Fibroblast of lung (primary cell): ENCODE measurements around the gene TMUB1. TPM values are rescaled to one million over a fixed set of nuclear protein-coding genes. Genes with fewer than 3 reads are reported as not detected.
A peak's percentile ranks its signal among the peaks of the same experiment; 100 is the strongest.

Experiments used
- DNase-seq, 2 donors: peaks; one replicate each; pipeline versions ENCODE4 v3.0.0 to v3.0.0-alpha.2; 2010; ENCODE audit warnings: low read depth in 2 of 2
- H2AFZ ChIP-seq: 2 replicates; pipeline ENCODE4 v1.5.1; 2012; ENCODE audit warnings: low read length, control low read depth, inconsistent platforms
- H3K27ac ChIP-seq: 2 replicates; pipeline ENCODE4 v1.5.1; 2011; ENCODE audit warnings: low read length, control low read depth; ENCODE audit not compliant: insufficient read depth
- H3K27me3 ChIP-seq: 2 replicates; pipeline ENCODE4 v1.5.1; 2011; ENCODE audit warnings: mild to moderate bottlenecking, low read length; ENCODE audit not compliant: control insufficient read depth, insufficient read depth
- H3K36me3 ChIP-seq: 2 replicates; pipeline ENCODE4 v1.5.1; 2011; ENCODE audit warnings: low read length; ENCODE audit not compliant: control insufficient read depth, insufficient read depth
- H3K4me1 ChIP-seq: 2 replicates; pipeline ENCODE4 v1.5.1; 2011; ENCODE audit warnings: low read length; ENCODE audit not compliant: control insufficient read depth, insufficient read depth; ENCODE audit errors: extremely low read depth
- H3K4me2 ChIP-seq: 2 replicates; pipeline ENCODE4 v1.5.1; 2011; ENCODE audit warnings: low read length, control low read depth; ENCODE audit not compliant: insufficient read depth; ENCODE audit errors: extremely low read depth
- H3K4me3 ChIP-seq, 4 experiments: fragments of 200-600 bp in 1 of 4; sonication (generic) in 1 of 4; replicated peaks in 1 of 4; 2 replicates each; pipeline ENCODE4 v1.5.1; 2011 to 2016; ENCODE audit warnings: low read length in 4 of 4, low read depth in 3 of 4, mild to moderate bottlenecking in 3 of 4, control low read depth in 2 of 4, inconsistent platforms in 1 of 4, mixed read lengths in 1 of 4; ENCODE audit not compliant: insufficient read depth in 1 of 4; ENCODE audit errors: control extremely low read depth in 1 of 4
- H3K79me2 ChIP-seq: 2 replicates; pipeline ENCODE4 v1.5.1; 2012; ENCODE audit warnings: mild to moderate bottlenecking, low read length, inconsistent platforms; ENCODE audit not compliant: control insufficient read depth, insufficient read depth
- H3K9ac ChIP-seq: 2 replicates; pipeline ENCODE4 v1.5.1; 2011; ENCODE audit warnings: mild to moderate bottlenecking, low read length, control low read depth; ENCODE audit not compliant: insufficient read depth
- H3K9me3 ChIP-seq: 2 replicates; pipeline ENCODE4 v1.5.1; 2012; ENCODE audit warnings: low read depth, low read length; ENCODE audit not compliant: control insufficient read depth, insufficient read depth
- H4K20me1 ChIP-seq: 2 replicates; pipeline ENCODE4 v1.5.1; 2011; ENCODE audit warnings: low read length; ENCODE audit not compliant: control insufficient read depth, insufficient read depth; ENCODE audit errors: extremely low read depth
- EZH2 ChIP-seq: IDR thresholded peaks from 2 replicates; pipeline ENCODE4 v1.5.1; 2012; ENCODE audit warnings: low read length, control low read depth, mild to moderate bottlenecking; ENCODE audit errors: missing control alignments
- polyA plus RNA-seq, 2 donors: library from polyadenylated mRNA; depleted of rRNA in 1 of 2; stranded (reverse) in 1 of 2; unstranded in 1 of 2; fragments of >200 nt; gene quantifications; 2 replicates each; pipeline ENCODE4 v1.2.1, GENCODE V29; 2011 to 2012; ENCODE audit warnings: missing spikeins in 1 of 2
- total RNA-seq: library from RNA; depleted of rRNA; stranded (reverse); fragments of >200 nt; gene quantifications from 2 replicates; pipeline ENCODE4 v1.2.1, GENCODE V29; 2014
- TF ChIP-seq, protein P1 (sequence below), 2 donors: IDR thresholded peaks in 1 of 2; conservative IDR thresholded peaks in 1 of 2; 1 replicate in 1 of 2; 2 replicates in 1 of 2; pipeline ENCODE4 v1.5.1; 2011 to 2012; ENCODE audit warnings: low read length in 2 of 2, control low read depth in 1 of 2, inconsistent platforms in 1 of 2, low read depth in 1 of 2, mild to moderate bottlenecking in 1 of 2

Gene TMUB1
- total and polyA plus RNA-seq, 2 donors (not counting 1 experiment from before 2014, with no cell fraction given): 11.9 to 20.3 TPM

- Histone ChIP-seq H3K36me3 (peaks cover 28% of the 10 kb centered on the region), H3K9me3 (no peaks in the 10 kb centered on the region), H3K27ac (no peak overlapping the region), H3K79me2 (peaks cover 28% of the 10 kb centered on the region), H2AFZ (no peak overlapping the region), H3K27me3 (no peaks in the 10 kb centered on the region), H3K9ac (no peak overlapping the region), H3K4me1 (peaks cover 24% of the 10 kb centered on the region), H4K20me1 (no peaks in the 10 kb centered on the region), H3K4me2 (peak overlapping the region; percentile 35), H3K4me3 (peak overlapping the region in 1 of 4 experiments; percentile 94)
- DNase-seq: no peak
- no peak for TF ChIP-seq EZH2
- TF ChIP-seq, protein P1, sequence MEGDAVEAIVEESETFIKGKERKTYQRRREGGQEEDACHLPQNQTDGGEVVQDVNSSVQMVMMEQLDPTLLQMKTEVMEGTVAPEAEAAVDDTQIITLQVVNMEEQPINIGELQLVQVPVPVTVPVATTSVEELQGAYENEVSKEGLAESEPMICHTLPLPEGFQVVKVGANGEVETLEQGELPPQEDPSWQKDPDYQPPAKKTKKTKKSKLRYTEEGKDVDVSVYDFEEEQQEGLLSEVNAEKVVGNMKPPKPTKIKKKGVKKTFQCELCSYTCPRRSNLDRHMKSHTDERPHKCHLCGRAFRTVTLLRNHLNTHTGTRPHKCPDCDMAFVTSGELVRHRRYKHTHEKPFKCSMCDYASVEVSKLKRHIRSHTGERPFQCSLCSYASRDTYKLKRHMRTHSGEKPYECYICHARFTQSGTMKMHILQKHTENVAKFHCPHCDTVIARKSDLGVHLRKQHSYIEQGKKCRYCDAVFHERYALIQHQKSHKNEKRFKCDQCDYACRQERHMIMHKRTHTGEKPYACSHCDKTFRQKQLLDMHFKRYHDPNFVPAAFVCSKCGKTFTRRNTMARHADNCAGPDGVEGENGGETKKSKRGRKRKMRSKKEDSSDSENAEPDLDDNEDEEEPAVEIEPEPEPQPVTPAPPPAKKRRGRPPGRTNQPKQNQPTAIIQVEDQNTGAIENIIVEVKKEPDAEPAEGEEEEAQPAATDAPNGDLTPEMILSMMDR (conservative IDR thresholded peaks at IDR 0.05 in 1 of 2, IDR thresholded peaks at IDR 0.05 in 1 of 2; ENCODE audit: low read depth in 1 of 2, low read length in 2 of 2): no peak
Observed at GRCh38 chr7:151078233-151079040, 4.9 kb downstream of the TMUB1 start.

DNA sequence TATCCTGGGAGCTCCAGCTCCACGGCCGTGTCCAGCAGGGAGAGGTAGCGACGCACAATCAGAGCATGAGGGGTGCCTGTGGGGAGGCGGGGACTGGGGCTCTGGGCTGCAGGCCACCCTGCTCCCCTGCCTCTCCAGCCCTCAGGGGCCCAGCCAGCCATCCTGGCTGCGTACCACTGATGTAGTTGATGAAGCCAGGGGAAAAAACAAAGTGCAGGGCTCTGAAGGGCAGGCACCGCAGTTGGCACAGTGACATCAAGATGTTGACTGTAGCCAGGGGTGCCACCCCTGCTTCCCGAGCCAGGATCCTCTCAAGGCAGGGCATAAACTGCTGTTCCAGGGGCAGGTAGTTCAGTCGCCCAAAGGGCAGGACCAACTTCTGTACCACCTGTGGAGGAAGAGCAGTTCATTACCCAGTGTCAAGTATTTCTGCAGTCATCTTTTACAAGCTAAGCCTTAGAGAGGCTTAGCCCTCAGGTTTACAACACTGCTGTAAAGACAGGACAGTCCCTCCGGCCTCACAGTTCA is 5.5 kb downstream of the TMUB1 start:
- Histone ChIP-seq H3K4me3 (no peak overlapping the region), H3K4me1 (peaks cover 24% of the 10 kb centered on the region), H2AFZ (no peak overlapping the region), H3K4me2 (no peak overlapping the region), H3K27me3 (no peaks in the 10 kb centered on the region), H3K9ac (no peak overlapping the region), H3K9me3 (no peaks in the 10 kb centered on the region), H3K27ac (no peak overlapping the region), H3K79me2 (peaks cover 27% of the 10 kb centered on the region), H3K36me3 (peaks cover 28% of the 10 kb centered on the region), H4K20me1 (no peaks in the 10 kb centered on the region)
- no peak for TF ChIP-seq EZH2
- TF ChIP-seq, protein P1 (conservative IDR thresholded peaks at IDR 0.05 in 1 of 2, IDR thresholded peaks at IDR 0.05 in 1 of 2; ENCODE audit: low read depth in 1 of 2, low read length in 2 of 2): no peak
- no peak for DNase-seq

DNA sequence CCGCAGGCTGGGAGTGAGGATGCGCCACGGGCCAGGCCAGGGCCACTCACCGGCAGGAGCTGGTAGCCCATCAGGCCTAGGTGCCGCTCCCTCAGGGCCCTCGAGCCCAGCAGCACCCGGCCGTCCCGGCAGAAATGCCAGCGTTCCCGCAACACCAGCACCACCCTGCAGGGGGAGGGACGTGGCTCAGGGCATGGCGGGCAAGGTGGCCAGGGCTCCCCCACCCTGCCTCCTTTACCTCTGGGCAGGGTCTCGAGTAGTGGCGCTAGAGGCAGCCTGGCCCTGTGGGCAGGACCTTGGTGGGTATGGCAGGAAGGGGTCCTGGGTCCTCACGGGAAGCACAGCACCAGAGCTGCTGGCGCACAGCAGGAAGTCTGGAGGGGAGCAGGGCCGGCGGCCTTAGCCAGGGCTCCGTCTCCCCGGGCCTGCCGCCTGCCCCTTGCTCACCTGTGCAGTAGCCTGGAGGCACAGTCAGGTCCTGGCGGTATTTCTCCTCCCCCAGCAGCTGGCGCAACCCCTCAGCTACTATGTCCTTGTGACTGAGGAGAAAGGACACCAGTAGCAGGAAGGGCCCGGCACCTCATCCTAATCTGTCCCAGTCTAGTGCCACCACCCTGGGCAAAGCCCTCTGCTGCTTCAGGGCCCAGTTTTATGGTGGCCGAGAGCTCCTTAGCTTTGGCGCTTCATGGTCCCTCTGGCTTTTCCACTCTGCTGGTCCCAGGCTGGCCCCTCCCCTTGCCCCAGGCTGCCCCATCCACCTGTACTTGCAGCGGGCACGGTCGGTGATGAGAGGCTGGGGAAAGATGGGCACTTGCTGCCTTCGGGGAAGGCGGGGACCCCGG is 6.2 kb downstream of the TMUB1 start:
- H3K27ac ChIP-seq: no peak overlapping the region
- no peak overlapping the region for H2AFZ ChIP-seq
- H3K4me2 ChIP-seq: no peak overlapping the region
- no peak overlapping the region for H3K4me3 ChIP-seq
- peaks cover 20% of the 10 kb centered on the region for H3K79me2 ChIP-seq
- no peaks in the 10 kb centered on the region for H3K27me3 ChIP-seq
- peaks cover 18% of the 10 kb centered on the region for H3K4me1 ChIP-seq
- no peak overlapping the region for H3K9ac ChIP-seq
- H3K36me3 ChIP-seq: peaks cover 25% of the 10 kb centered on the region
- no peaks in the 10 kb centered on the region for H3K9me3 ChIP-seq
- no peak for DNase-seq
- no peaks in the 10 kb centered on the region for H4K20me1 ChIP-seq
- no peak for TF ChIP-seq EZH2
- TF ChIP-seq, protein P1 (conservative IDR thresholded peaks at IDR 0.05 in 1 of 2, IDR thresholded peaks at IDR 0.05 in 1 of 2; ENCODE audit: low read depth in 1 of 2, low read length in 2 of 2): peak; percentile 30 to 42
